ENCODE data around the gene PNPO. TPM values are rescaled to one million over a fixed set of nuclear protein-coding genes. Genes with fewer than 3 reads are reported as not detected.

The PNPO gene
- total and polyA plus RNA-seq, 2 of the 4 experiments (the other 2 are of a cell fraction), result 13.9 to 34.1 TPM

DNA sequence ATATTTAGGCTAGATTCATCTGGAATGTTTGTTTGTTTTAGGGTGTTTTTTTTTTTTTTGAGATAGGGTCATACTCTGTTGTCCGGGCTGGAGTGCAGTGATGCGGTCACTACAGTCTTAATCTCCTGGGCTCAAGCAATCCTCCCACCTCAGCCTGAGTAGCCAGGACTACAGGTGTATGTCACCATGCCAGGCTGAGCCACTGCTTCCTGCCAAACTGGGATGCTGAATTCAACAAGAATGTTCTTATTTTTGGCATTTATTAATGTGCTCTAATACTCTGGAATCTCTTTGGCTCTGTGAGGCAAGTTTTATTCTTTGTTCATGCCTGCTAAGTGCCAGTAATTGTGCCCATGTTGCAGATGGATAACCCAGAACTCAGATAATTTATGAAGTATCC lies 23.8 kb upstream of the PNPO start:
- TF ChIP-seq, protein P1, sequence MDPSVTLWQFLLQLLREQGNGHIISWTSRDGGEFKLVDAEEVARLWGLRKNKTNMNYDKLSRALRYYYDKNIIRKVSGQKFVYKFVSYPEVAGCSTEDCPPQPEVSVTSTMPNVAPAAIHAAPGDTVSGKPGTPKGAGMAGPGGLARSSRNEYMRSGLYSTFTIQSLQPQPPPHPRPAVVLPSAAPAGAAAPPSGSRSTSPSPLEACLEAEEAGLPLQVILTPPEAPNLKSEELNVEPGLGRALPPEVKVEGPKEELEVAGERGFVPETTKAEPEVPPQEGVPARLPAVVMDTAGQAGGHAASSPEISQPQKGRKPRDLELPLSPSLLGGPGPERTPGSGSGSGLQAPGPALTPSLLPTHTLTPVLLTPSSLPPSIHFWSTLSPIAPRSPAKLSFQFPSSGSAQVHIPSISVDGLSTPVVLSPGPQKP (IDR thresholded peaks at IDR 0.05; ENCODE audit: borderline replicate concordance, low read depth, low read length), result no peak
- TF ChIP-seq, protein P2, sequence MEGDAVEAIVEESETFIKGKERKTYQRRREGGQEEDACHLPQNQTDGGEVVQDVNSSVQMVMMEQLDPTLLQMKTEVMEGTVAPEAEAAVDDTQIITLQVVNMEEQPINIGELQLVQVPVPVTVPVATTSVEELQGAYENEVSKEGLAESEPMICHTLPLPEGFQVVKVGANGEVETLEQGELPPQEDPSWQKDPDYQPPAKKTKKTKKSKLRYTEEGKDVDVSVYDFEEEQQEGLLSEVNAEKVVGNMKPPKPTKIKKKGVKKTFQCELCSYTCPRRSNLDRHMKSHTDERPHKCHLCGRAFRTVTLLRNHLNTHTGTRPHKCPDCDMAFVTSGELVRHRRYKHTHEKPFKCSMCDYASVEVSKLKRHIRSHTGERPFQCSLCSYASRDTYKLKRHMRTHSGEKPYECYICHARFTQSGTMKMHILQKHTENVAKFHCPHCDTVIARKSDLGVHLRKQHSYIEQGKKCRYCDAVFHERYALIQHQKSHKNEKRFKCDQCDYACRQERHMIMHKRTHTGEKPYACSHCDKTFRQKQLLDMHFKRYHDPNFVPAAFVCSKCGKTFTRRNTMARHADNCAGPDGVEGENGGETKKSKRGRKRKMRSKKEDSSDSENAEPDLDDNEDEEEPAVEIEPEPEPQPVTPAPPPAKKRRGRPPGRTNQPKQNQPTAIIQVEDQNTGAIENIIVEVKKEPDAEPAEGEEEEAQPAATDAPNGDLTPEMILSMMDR (conservative IDR thresholded peaks at IDR 0.05; ENCODE audit: low read depth, low read length), result no peak
- no peak for TF ChIP-seq CEBPB (IDR thresholded peaks at IDR 0.05; ENCODE audit: low read depth, low read length)
- ChIA-PET CTCF (no interaction called here), POLR2A (ENCODE audit: unreplicated experiment) (no interaction called here)
- no peak overlapping the region for H2BK120ac ChIP-seq (ENCODE audit: low read depth, low read length)
- no peak overlapping the region for H3K14ac ChIP-seq (replicated peaks; ENCODE audit: low read depth, low read length)
- no peaks in the 10 kb centered on the region for H4K20me1 ChIP-seq (ENCODE audit: insufficient read depth, low read length)
- H2BK15ac ChIP-seq (ENCODE audit: low read depth, low read length), result no peak overlapping the region
- no peak overlapping the region for H3K27ac ChIP-seq (ENCODE audit: insufficient read depth, low read length)
- H3K4me3 ChIP-seq (ENCODE audit: insufficient read depth, low read depth, low read length), result no peak overlapping the region
- H3K27me3 ChIP-seq (ENCODE audit: control insufficient read depth, insufficient read depth, low read length), result no peaks in the 10 kb centered on the region
- H3K36me3 ChIP-seq (ENCODE audit: control insufficient read depth, insufficient read depth, low read length), result peaks cover 11% of the 10 kb centered on the region
- H3K56ac ChIP-seq (ENCODE audit: extremely low read depth, insufficient read depth, low read length), result no peak overlapping the region
- WGBS, 2 experiments (ENCODE audit: extremely low coverage in 2 of 2, insufficient read length in 1 of 2), result no CpG with 5 or more reads among the region's 2 CpGs
- H2AK9ac ChIP-seq (replicated peaks; ENCODE audit: low read depth, low read length, poor library complexity), result no peak overlapping the region
- no peak overlapping the region for H2BK20ac ChIP-seq (ENCODE audit: low read depth, low read length)
- intact Hi-C loops (cut with micrococcal nuclease) (no loop called here), dilution Hi-C loops (cut with HindIII; ENCODE audit: low sequenced_read_pairs, unreplicated experiment) (no loop called here), in situ Hi-C loops (cut with MboI; ENCODE audit: low sequenced_read_pairs) (no loop called here)
- no peaks in the 10 kb centered on the region for H3K4me1 ChIP-seq (ENCODE audit: control insufficient read depth, insufficient read depth, low read length)
- no peak overlapping the region for H2BK5ac ChIP-seq (ENCODE audit: low read depth, low read length, poor library complexity, severe bottlenecking)
- no peak overlapping the region for H4K5ac ChIP-seq (ENCODE audit: low read depth, low read length)
- ATAC-seq (ENCODE audit: low read depth) (no peak), DNase-seq (no peak)
- no peaks in the 10 kb centered on the region for H3K9me1 ChIP-seq (ENCODE audit: insufficient read depth, low read length)
- no peak overlapping the region for H3K23ac ChIP-seq (ENCODE audit: low read depth, low read length)
- H3K18ac ChIP-seq (ENCODE audit: low read depth, low read length), result no peak overlapping the region
- H3K4ac ChIP-seq (ENCODE audit: low read depth, low read length), result no peak overlapping the region
- H2AFZ ChIP-seq (replicated peaks; ENCODE audit: low read length, poor library complexity), result no peak overlapping the region
- peaks cover 7 to 8% of the 10 kb centered on the region in 2 experiments; a peak in 3 of 4 replicates for H3K79me1 ChIP-seq (ENCODE audit: low read depth in 1 of 2, low read length in 2 of 2)
- BruUV-seq (replicated peaks), result no TSS peak
- H4K91ac ChIP-seq (ENCODE audit: insufficient read depth, low read depth, low read length), result no peak overlapping the region
- no peaks in the 10 kb centered on the region for H3K9me3 ChIP-seq (ENCODE audit: control insufficient read depth, insufficient read depth, low read length)
- H4K8ac ChIP-seq (ENCODE audit: low read depth in 2 of 2, low read length in 2 of 2), result no peak overlapping the region
- H3K9ac ChIP-seq (ENCODE audit: low read depth, low read length), result no peak overlapping the region
- no peak overlapping the region for H2AK5ac ChIP-seq (ENCODE audit: low read depth, low read length)
- no peak overlapping the region for H3K4me2 ChIP-seq (ENCODE audit: low read depth, low read length)
